Right kidney (tissue), 1 donor: ENCODE data around the gene MRPL32.

Experiments used
- DNase-seq: peaks from one replicate; pipeline ENCODE4 v3.0.0-alpha.2; 2016

Gene MRPL32

DNA sequence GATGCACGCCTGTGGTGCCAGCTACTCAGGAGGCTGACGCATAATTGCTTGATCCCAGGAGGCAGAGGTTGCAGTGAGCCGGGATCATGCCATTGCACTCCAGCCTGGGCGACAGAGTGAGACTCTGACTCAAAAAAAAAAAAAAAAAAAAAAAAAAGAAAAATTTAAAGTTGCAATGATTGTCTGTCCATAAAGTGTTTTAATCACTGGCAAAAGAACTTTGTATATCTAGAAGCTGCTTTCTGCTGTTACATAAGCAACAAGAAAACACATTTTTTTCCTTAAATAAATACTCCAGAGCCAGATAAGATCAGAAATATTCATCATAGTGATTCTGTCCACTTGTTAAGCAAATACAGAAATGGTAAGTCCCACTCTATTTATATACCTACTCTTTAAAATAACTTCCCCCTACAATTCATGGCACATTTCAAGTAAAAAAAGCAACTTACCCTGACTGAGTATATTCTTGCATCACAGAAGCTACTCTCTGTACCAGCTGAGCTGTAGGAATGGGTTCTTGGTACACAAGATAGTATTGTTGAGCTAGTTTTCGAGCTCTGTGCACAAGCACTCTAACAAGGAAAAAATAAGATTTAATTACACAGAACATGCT is 7.8 kb upstream of the MRPL32 start:
- DNase-seq, result no peak

DNA sequence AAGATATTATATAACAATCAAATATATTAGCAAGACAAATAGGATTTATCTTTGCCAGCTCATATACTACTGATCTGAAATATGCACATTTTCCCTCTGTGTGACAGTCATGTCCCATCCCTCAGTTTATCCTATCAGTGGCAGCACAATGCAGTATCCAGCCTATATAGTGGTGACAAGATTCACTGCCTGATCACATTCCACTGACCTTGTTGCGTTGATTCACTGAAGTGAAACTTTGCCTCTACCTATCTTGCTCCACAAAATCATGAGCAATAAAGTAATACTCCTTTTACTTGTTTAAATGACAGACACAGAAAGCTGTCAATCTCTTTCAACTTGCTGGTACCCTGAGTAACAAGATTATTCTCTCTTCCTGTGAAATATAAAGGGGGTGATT is 6.5 kb upstream of the MRPL32 start:
- DNase-seq, result no peak

DNA sequence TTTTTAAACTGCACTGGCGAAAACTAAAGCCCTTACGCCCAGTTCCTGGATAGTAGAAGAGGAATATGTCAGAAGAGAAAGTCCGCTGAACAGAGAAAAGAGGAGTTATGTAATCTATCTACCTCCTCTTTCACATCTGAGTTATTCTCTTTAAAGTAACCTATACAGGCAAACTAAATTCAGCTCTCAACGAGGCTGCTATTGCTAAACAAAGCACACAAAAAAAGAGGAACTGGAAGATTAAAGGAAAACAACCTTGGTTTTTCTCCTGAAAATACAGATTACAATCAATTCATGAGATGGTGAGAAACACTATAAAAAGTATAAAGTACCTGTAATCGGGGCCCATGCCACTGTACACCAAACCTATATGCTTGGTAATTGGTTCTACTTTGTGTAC is 6.0 kb upstream of the MRPL32 start:
- no peak for DNase-seq

DNA sequence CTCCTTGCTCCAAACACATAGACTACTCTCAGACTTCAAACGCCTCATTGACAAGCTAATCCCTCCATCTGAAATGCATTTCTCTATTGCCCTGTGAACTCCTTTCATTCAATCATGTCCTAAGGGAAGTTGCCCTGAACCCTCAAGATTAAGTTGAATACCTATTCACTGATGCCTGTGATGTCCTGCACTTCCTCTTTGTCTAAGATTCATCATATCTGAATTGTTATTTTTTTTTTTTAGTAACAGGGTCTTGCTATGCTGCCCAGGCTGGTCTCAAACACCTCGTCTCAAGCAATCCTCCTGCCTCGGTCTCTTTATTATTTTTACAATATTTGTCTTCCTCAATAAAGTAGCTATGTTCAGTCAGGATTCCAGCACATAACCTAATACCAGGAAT is 3.4 kb upstream of the MRPL32 start:
- DNase-seq, result no peak

GRCh38 chr7:42929449-42929848 is 2.7 kb upstream of the MRPL32 start:
- DNase-seq, result no peak

- DNase-seq, result no peak
These were observed 1.3 kb upstream of the MRPL32 start for GRCh38 chr7:42930889-42931288.

DNA sequence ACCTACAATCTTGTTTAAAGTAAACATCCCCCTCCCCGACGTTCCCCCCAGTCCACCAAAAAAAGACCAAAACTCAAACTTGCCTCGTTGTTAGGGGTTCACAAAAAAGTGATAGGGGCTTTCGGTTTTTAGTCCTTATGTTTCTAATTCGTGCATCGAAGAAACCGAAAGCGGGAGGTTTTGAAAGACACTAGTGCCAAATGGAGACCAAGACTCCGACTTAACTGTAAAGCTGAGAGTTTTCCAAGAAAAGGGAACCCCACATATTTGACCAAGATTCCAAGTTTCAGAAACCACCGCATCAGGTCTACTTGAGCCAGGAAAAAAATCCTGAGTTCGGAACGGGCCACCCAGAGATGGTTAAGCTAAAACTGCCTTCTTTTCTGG is 736 bp upstream of the MRPL32 start:
- no peak for DNase-seq

- peak; percentile 64 for DNase-seq
These were observed 825 bp downstream of the MRPL32 start for GRCh38 chr7:42932811-42933591.

GRCh38 chr7:42934291-42934690 is 2.1 kb downstream of the MRPL32 start:
- DNase-seq, result no peak

DNA sequence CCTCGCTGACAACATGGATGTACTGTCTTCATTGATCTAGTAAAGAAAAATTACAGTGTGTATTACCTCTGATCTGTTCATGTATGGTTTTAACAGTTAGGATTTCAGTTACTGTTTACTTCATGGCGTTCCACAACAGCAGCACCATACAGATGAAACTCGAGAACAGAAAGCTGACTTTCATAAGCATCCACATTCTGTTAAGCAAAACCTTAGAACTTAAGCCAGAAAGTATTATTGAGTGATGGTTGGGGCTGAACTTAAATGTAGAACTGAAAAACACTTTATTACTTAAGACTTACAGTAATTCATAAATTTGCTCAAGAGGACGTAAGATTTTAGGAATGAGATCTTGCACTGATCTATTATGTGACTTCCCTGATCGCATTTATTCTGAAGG is 3.7 kb downstream of the MRPL32 start:
- no peak for DNase-seq

- no peak for DNase-seq
These were observed 7.5 kb downstream of the MRPL32 start for GRCh38 chr7:42939457-42940240.

GRCh38 chr7:42940985-42941847 is 9.0 kb downstream of the MRPL32 start:
- DNase-seq, result peak; percentile 46

DNA sequence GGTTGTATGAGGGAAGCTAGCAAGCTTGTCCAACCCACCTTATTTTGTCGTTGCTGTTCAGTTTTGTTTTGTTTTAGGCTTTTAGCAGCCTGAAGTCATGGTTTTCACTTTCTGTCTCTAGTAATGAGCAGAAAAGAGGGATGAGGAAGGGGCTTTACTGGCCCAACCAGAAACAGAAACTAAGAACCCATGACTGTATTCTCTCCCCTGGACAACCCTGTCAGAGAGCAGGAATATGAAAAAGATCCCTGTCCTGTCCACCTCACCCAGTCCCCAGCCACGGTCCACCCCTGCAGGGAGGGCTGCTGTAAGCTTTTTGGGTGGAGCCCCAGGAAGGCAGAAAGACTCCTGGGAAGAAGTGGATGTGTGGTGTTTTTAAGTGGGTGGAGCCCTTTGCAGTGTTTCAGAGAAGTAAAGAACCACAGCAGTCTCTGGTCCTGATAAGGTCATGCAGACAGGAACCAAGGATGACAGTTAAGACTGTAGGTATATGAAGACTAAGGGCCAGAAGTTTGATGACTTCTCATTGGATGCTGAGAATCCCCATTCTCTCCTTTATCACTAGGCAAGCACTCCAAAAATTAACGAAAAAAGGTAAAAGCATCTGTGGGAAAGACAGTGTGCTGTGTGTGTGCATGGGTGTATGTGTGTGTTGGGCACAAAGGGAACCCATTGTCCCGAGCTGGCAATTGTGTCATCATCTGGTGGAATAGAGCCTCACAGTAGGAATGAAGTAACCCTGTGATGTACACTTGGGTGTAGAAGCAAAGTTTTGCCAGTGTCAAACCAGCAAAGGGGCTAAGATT is 13.8 kb downstream of the MRPL32 start:
- no peak for DNase-seq

DNA sequence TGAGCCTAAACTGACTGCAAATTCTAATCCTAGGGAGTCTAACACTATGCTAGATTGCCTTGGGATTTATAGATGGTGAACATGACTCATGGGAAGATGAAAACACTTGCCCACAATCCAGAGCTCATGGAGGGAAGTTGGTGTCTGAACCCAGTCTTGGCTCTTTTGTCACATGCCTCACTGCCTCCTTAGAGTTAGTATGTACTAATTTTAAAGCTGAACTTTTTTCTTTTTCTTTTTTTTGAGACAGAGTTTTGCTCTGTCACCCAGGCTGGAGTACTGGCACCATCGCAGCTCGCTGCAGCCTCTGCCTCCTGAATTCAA is 14.4 kb downstream of the MRPL32 start:
- no peak for DNase-seq

GRCh38 chr7:42947521-42947920 is 15.3 kb downstream of the MRPL32 start:
- no peak for DNase-seq

- no peak for DNase-seq
These were observed 18.2 kb downstream of the MRPL32 start for GRCh38 chr7:42950417-42950816.

- no peak for DNase-seq
These were observed 20.2 kb downstream of the MRPL32 start for GRCh38 chr7:42952328-42952727.

GRCh38 chr7:42953994-42954393 is 21.8 kb downstream of the MRPL32 start:
- no peak for DNase-seq

- DNase-seq, result no peak
These were observed 23.9 kb downstream of the MRPL32 start for GRCh38 chr7:42956062-42956461.

- no peak for DNase-seq
These were observed 27.4 kb downstream of the MRPL32 start for GRCh38 chr7:42959549-42959948.

GRCh38 chr7:42960762-42961161 is 28.6 kb downstream of the MRPL32 start:
- DNase-seq, result no peak

DNA sequence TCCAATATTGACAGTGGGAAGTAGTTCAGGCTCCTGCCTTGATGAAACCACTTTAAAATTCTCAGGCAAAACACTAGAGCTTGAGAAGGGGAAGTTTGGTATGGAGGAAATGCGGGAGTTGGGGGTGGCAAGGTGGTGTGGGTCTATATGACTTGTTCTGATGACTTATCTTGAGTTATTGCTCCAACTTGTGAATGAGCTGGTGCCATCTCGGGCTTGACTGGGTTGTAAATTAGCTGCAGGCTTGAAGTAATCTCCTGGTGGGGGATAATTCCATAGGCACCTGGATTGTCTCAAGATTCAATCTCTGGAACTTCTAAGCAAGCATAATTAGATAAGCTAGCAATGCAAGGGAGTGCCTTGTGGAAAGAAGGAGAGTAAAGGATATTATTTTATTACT is 29.0 kb downstream of the MRPL32 start:
- DNase-seq, result no peak
